HG03280 (cell line): Measurements from ENCODE around the gene CMPK2.
A peak's percentile ranks its signal among the peaks of the same experiment; 100 is the strongest.
"Not testable (repeated sequence)": the region's sequence is repeated elsewhere in the genome, so short reads cannot be mapped to it uniquely, and the experiment has no call there.

Experiments used
- ATAC-seq: cut with Tn5 transposase; IDR thresholded peaks from one replicate; pipeline ENCODE4 v1.9.1; 2021; ENCODE audit warnings: mild to moderate bottlenecking, moderate library complexity; ENCODE audit not compliant: unreplicated experiment

CMPK2 gene

GRCh38 chr2:6865346-6866274 is at the start of gene CMPK2:
CMPK2 (minus strand) TSS chr2:6865907; CDS start chr2:6865696, 211 bp downstream.
- peak; percentile 77 for ATAC-seq

- no peak for ATAC-seq
Measured at GRCh38 chr2:6915399-6915798, 49.7 kb upstream of the CMPK2 start.

- ATAC-seq = no peak
Measured at GRCh38 chr2:6914828-6915227, 49.1 kb upstream of the CMPK2 start.

- ATAC-seq = no peak
Measured at GRCh38 chr2:6913415-6914157, 47.9 kb upstream of the CMPK2 start.

GRCh38 chr2:6911721-6912120 is 46.0 kb upstream of the CMPK2 start:
- ATAC-seq = no peak

GRCh38 chr2:6909431-6910385 is 44.0 kb upstream of the CMPK2 start:
- ATAC-seq = peak; percentile 99

GRCh38 chr2:6908291-6908690 is 42.6 kb upstream of the CMPK2 start:
- no peak for ATAC-seq

GRCh38 chr2:6906165-6906741 is 40.5 kb upstream of the CMPK2 start:
- ATAC-seq = no peak

GRCh38 chr2:6905668-6906067 is 40.0 kb upstream of the CMPK2 start:
- no peak for ATAC-seq

GRCh38 chr2:6902581-6902980 is 36.9 kb upstream of the CMPK2 start:
- not testable (repeated sequence) for ATAC-seq

GRCh38 chr2:6896930-6897759 is 31.4 kb upstream of the CMPK2 start:
- no peak for ATAC-seq

GRCh38 chr2:6893876-6894482 is 28.3 kb upstream of the CMPK2 start:
- no peak for ATAC-seq

GRCh38 chr2:6888724-6889123 is 23.0 kb upstream of the CMPK2 start:
- ATAC-seq = no peak

GRCh38 chr2:6887751-6888192 is 22.1 kb upstream of the CMPK2 start:
- ATAC-seq = no peak

GRCh38 chr2:6885968-6886367 is 20.3 kb upstream of the CMPK2 start:
- ATAC-seq = no peak

- no peak for ATAC-seq
Measured at GRCh38 chr2:6885551-6885950, 19.8 kb upstream of the CMPK2 start.

GRCh38 chr2:6883448-6884122 is 17.9 kb upstream of the CMPK2 start:
- no peak for ATAC-seq

- no peak for ATAC-seq
Measured at GRCh38 chr2:6881516-6881915, 15.8 kb upstream of the CMPK2 start.

- ATAC-seq = no peak
Measured at GRCh38 chr2:6881046-6881445, 15.3 kb upstream of the CMPK2 start.
